Cardiac muscle cell (in vitro differentiated cells and primary cell): Measurements from ENCODE around the gene MBD4. TPM values are rescaled to one million over a fixed set of nuclear protein-coding genes. Genes with fewer than 3 reads are reported as not detected.
A peak's percentile ranks its signal among the peaks of the same experiment; 100 is the strongest.

Source experiments
- DNase-seq, 2 donors: peaks; one replicate each; pipeline versions ENCODE4 v3.0.0 to v3.0.0-alpha.2; 2010 to 2017; ENCODE audit warnings: low read depth in 1 of 2, low spot score in 1 of 2
- H3K27ac ChIP-seq: fragments of 200-600 bp; sonication (generic); 2 replicates; pipeline ENCODE4 v1.5.1; 2016
- H3K27me3 ChIP-seq: fragments of 200-600 bp; sonication (generic); 2 replicates; pipeline ENCODE4 v1.6.0; 2016; ENCODE audit warnings: control low read depth
- H3K36me3 ChIP-seq: fragments of 200-600 bp; sonication (generic); 2 replicates; pipeline ENCODE4 v1.5.1; 2016; ENCODE audit warnings: control low read depth
- H3K4me1 ChIP-seq: fragments of 200-600 bp; sonication (generic); 2 replicates; pipeline ENCODE4 v1.8.1; 2017; ENCODE audit warnings: low read depth, mild to moderate bottlenecking, mixed run types
- H3K4me3 ChIP-seq: fragments of 200-600 bp; sonication (generic); 2 replicates; pipeline ENCODE4 v1.5.1; 2016; ENCODE audit warnings: mild to moderate bottlenecking
- H3K9me3 ChIP-seq: fragments of 200-600 bp; sonication (generic); 2 replicates; pipeline ENCODE4 v1.5.1; 2017; ENCODE audit warnings: low read depth, mild to moderate bottlenecking, control low read depth
- CTCF ChIP-seq: IDR thresholded peaks from 2 replicates; pipeline ENCODE4 v1.5.1; 2012; ENCODE audit warnings: low read depth, mild to moderate bottlenecking, low read length
- polyA plus RNA-seq: library from polyadenylated mRNA; unstranded; fragments of >200 nt; fragmentation: Nextera tagmentation; extraction: Ambion mirVana; gene quantifications from 2 replicates; pipeline ENCODE4 v1.2.1, GENCODE V29; 2016
- total RNA-seq: library from RNA; depleted of rRNA; stranded (reverse); fragments of >200 nt; gene quantifications from 2 replicates; pipeline ENCODE4 v1.2.3, GENCODE V29; 2016

The MBD4 gene
- total and polyA plus RNA-seq, 2 experiments from 2014 or later, result 30.0 to 39.8 TPM

GRCh38 chr3:129418041-129418973 is 21.4 kb downstream of the MBD4 start:
- Histone ChIP-seq H3K36me3 (no peaks in the 10 kb centered on the region), H3K9me3 (no peaks in the 10 kb centered on the region), H3K4me3 (no peak overlapping the region), H3K4me1 (no peaks in the 10 kb centered on the region), H3K27me3 (no peaks in the 10 kb centered on the region), H3K27ac (no peak overlapping the region)
- TF ChIP-seq CTCF, result no peak
- DNase-seq, result no peak

- Histone ChIP-seq H3K36me3 (no peaks in the 10 kb centered on the region), H3K4me3 (no peak overlapping the region), H3K27me3 (no peaks in the 10 kb centered on the region), H3K27ac (no peak overlapping the region), H3K4me1 (no peaks in the 10 kb centered on the region), H3K9me3 (no peaks in the 10 kb centered on the region)
- no peak for TF ChIP-seq CTCF
- DNase-seq, result peak in 1 of 2 donors; percentile 93
Measured at GRCh38 chr3:129417326-129417725, 22.4 kb downstream of the MBD4 start.

- Histone ChIP-seq H3K27ac (no peak overlapping the region), H3K36me3 (no peaks in the 10 kb centered on the region)
Measured at GRCh38 chr3:129416415-129416814, 23.3 kb downstream of the MBD4 start.

GRCh38 chr3:129415830-129416229 is 23.9 kb downstream of the MBD4 start:
- H3K4me3 ChIP-seq, result no peak overlapping the region
- H3K27ac ChIP-seq, result no peak overlapping the region
- no peak for TF ChIP-seq CTCF
- H3K27me3 ChIP-seq, result no peaks in the 10 kb centered on the region
- H3K4me1 ChIP-seq, result no peaks in the 10 kb centered on the region
- DNase-seq, result no peak
- no peaks in the 10 kb centered on the region for H3K36me3 ChIP-seq
- no peaks in the 10 kb centered on the region for H3K9me3 ChIP-seq

More at GRCh38 chr3:129416415-129416814, 23.3 kb downstream of the MBD4 start:
- Histone ChIP-seq H3K27me3 (no peaks in the 10 kb centered on the region), H3K4me3 (no peak overlapping the region), H3K9me3 (no peaks in the 10 kb centered on the region), H3K4me1 (no peaks in the 10 kb centered on the region)
- no peak for DNase-seq
- no peak for TF ChIP-seq CTCF

- no peak for DNase-seq
- Histone ChIP-seq H3K4me3 (no peak overlapping the region), H3K4me1 (no peaks in the 10 kb centered on the region), H3K27ac (no peak overlapping the region), H3K27me3 (no peaks in the 10 kb centered on the region), H3K9me3 (no peaks in the 10 kb centered on the region), H3K36me3 (no peaks in the 10 kb centered on the region)
- no peak for TF ChIP-seq CTCF
Measured at GRCh38 chr3:129415378-129415777, 24.4 kb downstream of the MBD4 start.
